Keratinocyte (primary cell): ENCODE results near the gene PTGDR. TPM values are rescaled to one million over a fixed set of nuclear protein-coding genes. Genes with fewer than 3 reads are reported as not detected.

Source experiments
- DNase-seq: peaks from one replicate; pipeline ENCODE4 v3.0.0-alpha.2; 2011; ENCODE audit warnings: low read depth, missing footprints, low spot score
- FAIRE-seq: peaks from 2 replicates; lab custom pipeline; 2011; peaks lifted over from hg19 to GRCh38; lab: Jason Lieb, UNC
- H2AFZ ChIP-seq: 2 replicates; pipeline ENCODE4 v1.6.0; 2012; ENCODE audit warnings: low read length, control low read depth, inconsistent platforms; ENCODE audit not compliant: control insufficient read depth
- H3K27ac ChIP-seq: 2 replicates; pipeline ENCODE4 v1.5.1; 2011; ENCODE audit warnings: low read length; ENCODE audit not compliant: control insufficient read depth, insufficient read depth
- H3K27me3 ChIP-seq: 3 replicates; pipeline ENCODE4 v1.6.0; 2011; ENCODE audit warnings: low read length; ENCODE audit not compliant: control insufficient read depth, insufficient read depth; ENCODE audit errors: extremely low read depth
- H3K36me3 ChIP-seq, 2 experiments: 2 replicates in 1 of 2; 3 replicates in 1 of 2; pipeline ENCODE4 v1.5.1; 2011; ENCODE audit warnings: low read length in 2 of 2, mild to moderate bottlenecking in 1 of 2; ENCODE audit not compliant: control insufficient read depth in 2 of 2, insufficient read depth in 2 of 2; ENCODE audit errors: extremely low read depth in 1 of 2
- H3K4me1 ChIP-seq: 3 replicates; pipeline ENCODE4 v1.5.1; 2011; ENCODE audit warnings: low read length; ENCODE audit not compliant: control insufficient read depth, insufficient read depth; ENCODE audit errors: extremely low read depth
- H3K4me2 ChIP-seq: 3 replicates; pipeline ENCODE4 v1.6.0; 2011; ENCODE audit warnings: low read depth, low read length; ENCODE audit not compliant: control insufficient read depth, insufficient read depth; ENCODE audit errors: extremely low read depth
- H3K4me3 ChIP-seq, 3 experiments: fragments of 200-600 bp in 1 of 3; sonication (generic) in 1 of 3; 2 replicates in 2 of 3; 3 replicates in 1 of 3; pipeline ENCODE4 v1.5.1; 2011 to 2016; ENCODE audit warnings: low read length in 3 of 3, mild to moderate bottlenecking in 3 of 3, control low read depth in 2 of 3, inconsistent platforms in 1 of 3, low read depth in 1 of 3, mixed read lengths in 1 of 3, mixed run types in 1 of 3, moderate library complexity in 1 of 3; ENCODE audit not compliant: control insufficient read depth in 2 of 3, insufficient read depth in 2 of 3; ENCODE audit errors: extremely low read depth in 1 of 3
- H3K79me2 ChIP-seq: 2 replicates; pipeline ENCODE4 v1.6.0; 2012; ENCODE audit warnings: low read length; ENCODE audit not compliant: control insufficient read depth, insufficient read depth
- H3K9ac ChIP-seq: 3 replicates; pipeline ENCODE4 v1.6.0; 2011; ENCODE audit warnings: low read length; ENCODE audit not compliant: control insufficient read depth, insufficient read depth; ENCODE audit errors: extremely low read depth
- H3K9me1 ChIP-seq: 3 replicates; pipeline ENCODE4 v1.6.0; 2011; ENCODE audit warnings: low read length; ENCODE audit not compliant: control insufficient read depth, insufficient read depth; ENCODE audit errors: extremely low read depth
- H3K9me3 ChIP-seq: 2 replicates; pipeline ENCODE4 v1.5.1; 2012; ENCODE audit warnings: low read depth, low read length; ENCODE audit not compliant: control insufficient read depth
- H4K20me1 ChIP-seq: 3 replicates; pipeline ENCODE4 v1.6.0; 2011; ENCODE audit warnings: low read length; ENCODE audit not compliant: control insufficient read depth, insufficient read depth; ENCODE audit errors: extremely low read depth
- CTCF ChIP-seq, 3 experiments: IDR thresholded peaks in 1 of 3; conservative IDR thresholded peaks in 1 of 3; optimal IDR thresholded peaks in 1 of 3; 2 replicates in 2 of 3; 3 replicates in 1 of 3; pipeline versions ENCODE3 to v1.5.1; 2011; ENCODE audit warnings: low read length in 3 of 3, mild to moderate bottlenecking in 3 of 3, moderate library complexity in 2 of 3, control low read depth in 1 of 3, inconsistent platforms in 1 of 3; ENCODE audit not compliant: insufficient read depth in 2 of 3; ENCODE audit errors: extremely low read depth in 1 of 3
- EZH2 ChIP-seq: IDR thresholded peaks from one replicate; pipeline ENCODE4 v1.6.1; 2012; ENCODE audit warnings: inconsistent platforms, mild to moderate bottlenecking, low read length, moderate library complexity
- dilution Hi-C: fragments of 300-500 bp; cut with MboI; formaldehyde crosslinking; loops from one replicate; pipeline ENCODE4 v1.7.0; 2020; ENCODE audit warnings: low sequenced_read_pairs; ENCODE audit not compliant: extremely low pct_ligation_motif_present
- polyA plus RNA-seq, 5 experiments: library from polyadenylated mRNA; depleted of rRNA in 3 of 5; stranded (reverse) in 3 of 5; stranded (forward) in 1 of 5; unstranded in 1 of 5; fragments of >200 nt; gene quantifications; 1 replicate in 1 of 5; 2 replicates in 3 of 5; 3 replicates in 1 of 5; pipeline versions ENCODE4 v1.2.1 to v1.2.3, GENCODE V29; 2011 to 2012; ENCODE audit warnings: missing spikeins in 2 of 5, low read depth in 1 of 5, low replicate concordance in 1 of 5

PTGDR gene
- polyA plus RNA-seq, 1 donor (not counting 4 experiments of a cell fraction or from before 2014, with no cell fraction given): not detected

GRCh38 chr14:52241087-52241793, 26.3 kb upstream of the PTGDR start:
- Histone ChIP-seq H3K4me1 (no peaks in the 10 kb centered on the region), H4K20me1 (no peaks in the 10 kb centered on the region), H2AFZ (no peak overlapping the region), H3K27ac (no peak overlapping the region), H3K9ac (no peak overlapping the region), H3K4me2 (no peak overlapping the region), H3K4me3 (no peak overlapping the region), H3K36me3 (no peaks in the 10 kb centered on the region), H3K79me2 (no peaks in the 10 kb centered on the region), H3K9me3 (no peaks in the 10 kb centered on the region), H3K27me3 (peaks cover 11% of the 10 kb centered on the region), H3K9me1 (no peaks in the 10 kb centered on the region)
- dilution Hi-C loops: no loop called here
- FAIRE-seq (no peak), DNase-seq (no peak)
- no peak for TF ChIP-seq CTCF (optimal IDR thresholded peaks at IDR 0.05 in 1 of 3, IDR thresholded peaks at IDR 0.05 in 1 of 3, conservative IDR thresholded peaks at IDR 0.05 in 1 of 3; ENCODE audit: extremely low read depth in 1 of 3, insufficient read depth in 2 of 3, low read length in 3 of 3)
- TF ChIP-seq EZH2: no peak

- Histone ChIP-seq H4K20me1 (no peaks in the 10 kb centered on the region), H3K4me3 (no peak overlapping the region), H3K4me1 (no peaks in the 10 kb centered on the region), H3K9me1 (no peaks in the 10 kb centered on the region), H3K79me2 (no peaks in the 10 kb centered on the region), H3K9ac (no peak overlapping the region), H3K27me3 (peaks cover 8% of the 10 kb centered on the region), H3K36me3 (no peaks in the 10 kb centered on the region), H3K4me2 (no peak overlapping the region), H3K9me3 (no peaks in the 10 kb centered on the region), H3K27ac (no peak overlapping the region), H2AFZ (no peak overlapping the region)
- dilution Hi-C loops: no loop called here
- DNase-seq: no peak
- TF ChIP-seq CTCF (optimal IDR thresholded peaks at IDR 0.05 in 1 of 3, IDR thresholded peaks at IDR 0.05 in 1 of 3, conservative IDR thresholded peaks at IDR 0.05 in 1 of 3; ENCODE audit: extremely low read depth in 1 of 3, insufficient read depth in 2 of 3, low read length in 3 of 3) (no peak), EZH2 (no peak)
- no peak for FAIRE-seq
Measured at GRCh38 chr14:52244328-52244727, 23.2 kb upstream of the PTGDR start.
